Measurements from ENCODE around the gene COBLL1. TPM values are rescaled to one million over a fixed set of nuclear protein-coding genes. Genes with fewer than 3 reads are reported as not detected.

Gene COBLL1
- total RNA-seq, 1 experiment from 2014 or later = 4.4 TPM

- Histone ChIP-seq H3K27ac (ENCODE audit: low read length) (no peak overlapping the region), H3K9me3 (ENCODE audit: control insufficient read depth, insufficient read depth, low read depth, low read length) (no peaks in the 10 kb centered on the region), H3K4me1 (ENCODE audit: control insufficient read depth, insufficient read depth, low read length) (no peaks in the 10 kb centered on the region), H3K36me3 (ENCODE audit: control insufficient read depth, insufficient read depth, low read length) (no peaks in the 10 kb centered on the region), H3K4me3 (ENCODE audit: low read depth in 2 of 2, low read length in 2 of 2) (no peak overlapping the region), H3K27me3 (ENCODE audit: control insufficient read depth, insufficient read depth, low read length) (no peaks in the 10 kb centered on the region)
- intact Hi-C loops (cut with micrococcal nuclease; ENCODE audit: unreplicated experiment) (no loop called here), in situ Hi-C loops (cut with HindIII; ENCODE audit: low pct_unique_long_range_greater_than_20kb, low sequenced_read_pairs) (no loop called here)
- DNase-seq (ENCODE audit: low read depth, low spot score) (no peak), ATAC-seq (no peak)
- ChIA-PET POLR2A (no interaction called here), CTCF (no interaction called here)
- no peak for TF ChIP-seq REST (IDR thresholded peaks at IDR 0.05; ENCODE audit: insufficient read depth in 1 of 2, low read depth in 2 of 2, low read length in 1 of 2)
- no peak for TF ChIP-seq CTCF (IDR thresholded peaks at IDR 0.05)
- BruUV-seq (replicated peaks) = no TSS peak
Observed at GRCh38 chr2:164675687-164676086, 165.9 kb downstream of the COBLL1 start.

- Histone ChIP-seq H3K36me3 (ENCODE audit: control insufficient read depth, insufficient read depth, low read length) (no peaks in the 10 kb centered on the region), H3K27ac (ENCODE audit: low read length) (no peak overlapping the region), H3K27me3 (ENCODE audit: control insufficient read depth, insufficient read depth, low read length) (no peaks in the 10 kb centered on the region), H3K9me3 (ENCODE audit: control insufficient read depth, insufficient read depth, low read depth, low read length) (no peaks in the 10 kb centered on the region), H3K4me3 (ENCODE audit: low read depth in 2 of 2, low read length in 2 of 2) (no peak overlapping the region), H3K4me1 (ENCODE audit: control insufficient read depth, insufficient read depth, low read length) (no peaks in the 10 kb centered on the region)
- in situ Hi-C loops (cut with HindIII; ENCODE audit: low pct_unique_long_range_greater_than_20kb, low sequenced_read_pairs) = no loop called here
- CTCF ChIA-PET = no interaction called here
- no peak for DNase-seq (ENCODE audit: low read depth, low spot score)
- POLR2A ChIA-PET = no interaction called here
- no TSS peak for BruUV-seq (replicated peaks)
- TF ChIP-seq POLR2AphosphoS5 (IDR thresholded peaks at IDR 0.05; ENCODE audit: low read depth, low read length) = no peak
- TF ChIP-seq CTCF (IDR thresholded peaks at IDR 0.05) = no peak
- TF ChIP-seq TCF7L2 (IDR thresholded peaks at IDR 0.05; ENCODE audit: low read depth, low read length) = no peak
- no peak for TF ChIP-seq REST (IDR thresholded peaks at IDR 0.05; ENCODE audit: insufficient read depth in 1 of 2, low read depth in 2 of 2, low read length in 1 of 2)
- TF ChIP-seq SIN3A (IDR thresholded peaks at IDR 0.05; ENCODE audit: borderline replicate concordance, insufficient read depth, low read depth, low read length) = no peak
- intact Hi-C loops (cut with micrococcal nuclease; ENCODE audit: unreplicated experiment) = no loop called here
- ATAC-seq = no peak
Observed at GRCh38 chr2:164675027-164675426, 166.6 kb downstream of the COBLL1 start.

Data from Panc1 (cell line).